Loucy (cell line): ENCODE results near the gene CCL25.
"Not testable (repeated sequence)": the region's sequence is repeated elsewhere in the genome, so short reads cannot be mapped to it uniquely, and the experiment has no call there.

Experiments used
- H2AFZ ChIP-seq: fragments of 200-600 bp; sonication (generic); 2 replicates; pipeline ENCODE4 v1.6.0; 2016; ENCODE audit warnings: antibody characterized with exemption, mild to moderate bottlenecking, low read length, moderate library complexity
- H3F3A ChIP-seq: fragments of 200-600 bp; 2 replicates; pipeline ENCODE4 v1.6.0; 2016; ENCODE audit warnings: antibody characterized with exemption, low read depth, mild to moderate bottlenecking
- H3K27me3 ChIP-seq: fragments of 200-600 bp; sonication (generic); 2 replicates; pipeline ENCODE4 v1.6.1; 2014; ENCODE audit warnings: low read length, mild to moderate bottlenecking; ENCODE audit not compliant: insufficient read depth, poor library complexity, severe bottlenecking
- H3K36me3 ChIP-seq: fragments of 200-600 bp; sonication (generic); 2 replicates; pipeline ENCODE4 v1.6.1; 2016; ENCODE audit warnings: low read length; ENCODE audit not compliant: insufficient read depth
- H3K4me1 ChIP-seq: fragments of 200-600 bp; sonication (generic); 2 replicates; pipeline ENCODE4 v1.5.1; 2014; ENCODE audit warnings: low read length, mild to moderate bottlenecking; ENCODE audit not compliant: insufficient read depth, poor library complexity, severe bottlenecking
- H3K4me2 ChIP-seq: fragments of 200-600 bp; sonication (generic); 2 replicates; pipeline ENCODE4 v1.6.0; 2014; ENCODE audit warnings: antibody characterized with exemption, low read length, low read depth, mild to moderate bottlenecking; ENCODE audit not compliant: poor library complexity, severe bottlenecking
- H3K4me3 ChIP-seq: fragments of 200-600 bp; sonication (generic); 2 replicates; pipeline ENCODE4 v1.5.1; 2014; ENCODE audit warnings: low read length, mild to moderate bottlenecking, mixed read lengths; ENCODE audit not compliant: poor library complexity, severe bottlenecking
- H3K79me2 ChIP-seq: fragments of 200-600 bp; sonication (generic); 2 replicates; pipeline ENCODE4 v1.6.1; 2014; ENCODE audit warnings: low read length; ENCODE audit not compliant: insufficient read depth
- H3K9ac ChIP-seq: fragments of 200-600 bp; sonication (generic); 2 replicates; pipeline ENCODE4 v1.6.0; 2014; ENCODE audit warnings: mild to moderate bottlenecking, low read depth, low read length, moderate library complexity; ENCODE audit not compliant: poor library complexity, severe bottlenecking
- H3K9me2 ChIP-seq: fragments of 200-600 bp; sonication (generic); replicated peaks from 2 replicates; pipeline ENCODE4 v1.6.1; 2016; ENCODE audit warnings: low read depth, low read length, mixed read lengths
- H3K9me3 ChIP-seq: fragments of 200-600 bp; sonication (generic); 2 replicates; pipeline ENCODE4 v1.6.1; 2014; ENCODE audit warnings: mild to moderate bottlenecking, antibody characterized with exemption, low read length, low read depth; ENCODE audit not compliant: insufficient read depth
- H4K20me1 ChIP-seq: fragments of 200-600 bp; sonication (generic); 2 replicates; pipeline ENCODE4 v1.6.0; 2014; ENCODE audit warnings: antibody characterized with exemption, low read length, mild to moderate bottlenecking; ENCODE audit not compliant: insufficient read depth, poor library complexity, severe bottlenecking
- CTCF ChIP-seq: fragments of 200-600 bp; sonication (generic); conservative IDR thresholded peaks from 2 replicates; pipeline ENCODE4 v1.5.1; 2014; ENCODE audit warnings: mild to moderate bottlenecking, antibody characterized with exemption, low read length
- EZH2phosphoT487 ChIP-seq: fragments of 200-600 bp; IDR thresholded peaks from 2 replicates; pipeline ENCODE4 v1.6.1; 2018; ENCODE audit warnings: antibody characterized with exemption, mild to moderate bottlenecking, moderate library complexity, borderline replicate concordance

CCL25 gene

GRCh38 chr19:8021374-8021773, 31.2 kb upstream of the CCL25 start:
- Histone ChIP-seq H4K20me1 (no peaks in the 10 kb centered on the region), H3K79me2 (no peaks in the 10 kb centered on the region), H3K4me3 (no peak overlapping the region), H3K4me2 (peak overlapping the region; percentile 19), H3K27me3 (no peaks in the 10 kb centered on the region), H2AFZ (no peak overlapping the region), H3K9ac (no peak overlapping the region), H3F3A (no peaks in the 10 kb centered on the region), H3K9me3 (no peaks in the 10 kb centered on the region), H3K4me1 (peaks cover 6% of the 10 kb centered on the region), H3K36me3 (no peaks in the 10 kb centered on the region), H3K9me2 (no peaks in the 10 kb centered on the region)
- TF ChIP-seq CTCF (no peak), EZH2phosphoT487 (no peak)

- Histone ChIP-seq H3K9me2 (no peaks in the 10 kb centered on the region), H3K79me2 (no peaks in the 10 kb centered on the region), H3K36me3 (no peaks in the 10 kb centered on the region), H2AFZ (no peak overlapping the region), H3K9me3 (no peaks in the 10 kb centered on the region), H3K4me2 (no peak overlapping the region), H3F3A (no peaks in the 10 kb centered on the region), H3K4me1 (peaks cover 6% of the 10 kb centered on the region), H4K20me1 (no peaks in the 10 kb centered on the region), H3K27me3 (no peaks in the 10 kb centered on the region), H3K9ac (no peak overlapping the region), H3K4me3 (no peak overlapping the region)
- TF ChIP-seq CTCF (no peak), EZH2phosphoT487 (no peak)
Observed at GRCh38 chr19:8022275-8022674, 30.3 kb upstream of the CCL25 start.

GRCh38 chr19:8023371-8023770, 29.2 kb upstream of the CCL25 start:
- Histone ChIP-seq H3K4me2 (no peak overlapping the region), H3K27me3 (no peaks in the 10 kb centered on the region), H3K79me2 (no peaks in the 10 kb centered on the region), H4K20me1 (no peaks in the 10 kb centered on the region), H3F3A (no peaks in the 10 kb centered on the region), H3K9me2 (no peaks in the 10 kb centered on the region), H3K9me3 (no peaks in the 10 kb centered on the region), H3K4me1 (peaks cover 6% of the 10 kb centered on the region), H3K36me3 (no peaks in the 10 kb centered on the region), H2AFZ (no peak overlapping the region), H3K9ac (no peak overlapping the region), H3K4me3 (no peak overlapping the region)
- no peak for TF ChIP-seq CTCF
- TF ChIP-seq EZH2phosphoT487: no peak

GRCh38 chr19:8024256-8024655, 28.3 kb upstream of the CCL25 start:
- not testable (repeated sequence) for H3K9ac ChIP-seq, H4K20me1 ChIP-seq, H2AFZ ChIP-seq, H3K4me1 ChIP-seq, H3K36me3 ChIP-seq, H3K4me2 ChIP-seq, H3K9me3 ChIP-seq, H3K79me2 ChIP-seq, H3K27me3 ChIP-seq, H3K4me3 ChIP-seq, H3F3A ChIP-seq, H3K9me2 ChIP-seq
